ENCODE measurements around the gene SRGN. TPM values are rescaled to one million over a fixed set of nuclear protein-coding genes. Genes with fewer than 3 reads are reported as not detected.

Gene SRGN
- total and polyA plus RNA-seq, 2 of the 13 experiments (the other 11 are each of a cell fraction or from before 2014, with no cell fraction given), result 0.09 TPM; not detected in 1

DNA sequence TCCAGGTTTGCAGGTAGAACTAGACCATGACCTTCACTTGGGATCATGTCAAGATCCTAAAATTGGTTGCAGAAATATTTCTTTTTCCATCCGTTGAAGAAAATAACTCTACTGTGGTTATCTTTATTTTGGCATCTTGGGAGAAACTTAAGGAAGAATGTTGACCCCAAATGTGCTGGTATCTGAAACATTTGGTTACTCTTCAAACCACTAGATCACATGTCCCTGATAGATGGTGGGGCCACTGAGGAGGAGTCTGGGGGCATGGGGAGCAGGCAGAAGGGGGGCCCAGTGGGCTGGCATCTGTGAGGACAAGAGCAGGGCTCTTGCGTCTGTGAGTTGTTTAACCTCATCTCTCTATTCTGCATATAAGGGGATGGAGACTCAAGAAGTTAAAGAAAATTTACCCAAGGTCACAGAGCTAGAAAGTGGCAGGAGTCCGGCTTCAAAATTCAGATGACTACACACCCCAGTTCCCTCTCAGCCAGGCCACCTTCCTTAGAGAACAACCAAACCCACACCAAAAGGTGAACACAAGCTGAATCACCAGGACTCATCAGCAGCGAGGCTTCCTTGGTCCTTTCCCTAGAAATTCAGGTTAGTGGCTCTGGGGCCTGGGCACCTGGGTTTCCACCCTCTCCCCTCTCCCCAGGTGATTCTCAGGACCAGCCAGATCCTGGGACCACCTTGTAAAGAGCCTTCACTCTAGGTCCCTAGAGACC, 40.6 kb upstream of the SRGN start (continued):
- TF ChIP-seq HMGXB3 (CRISPR knock-in tag; IDR thresholded peaks at IDR 0.05; ENCODE audit: borderline replicate concordance) (no peak), SP4 (CRISPR knock-in tag; IDR thresholded peaks at IDR 0.05) (no peak), ZNF234 (CRISPR knock-in tag; conservative IDR thresholded peaks at IDR 0.05) (no peak), GRHL1 (CRISPR knock-in tag; conservative IDR thresholded peaks at IDR 0.05) (no peak), ATF5 (CRISPR knock-in tag; IDR thresholded peaks at IDR 0.05; ENCODE audit: low read depth) (no peak), MEIS1 (CRISPR knock-in tag; IDR thresholded peaks at IDR 0.05; ENCODE audit: borderline replicate concordance) (no peak)
